HEK293 (cell line): ENCODE measurements around the gene OR2A25.

Experiments
- CTCF ChIA-PET: fragments of 350-600 bp; formaldehyde crosslinking; extraction: SDS; loops from one replicate; lab custom pipeline; 2021; ENCODE audit warnings: antibody characterized with exemption; lab: Yijun Ruan, JAX
- POLR2A ChIA-PET: fragments of 300-600 bp; formaldehyde crosslinking; extraction: SDS; loops from one replicate; lab custom pipeline; 2020; ENCODE audit warnings: antibody characterized with exemption, inconsistent platforms; lab: Yijun Ruan, JAX
- H3K27ac ChIP-seq: fragments of 200-500 bp; sonication (Bioruptor generic); 2 replicates; pipeline ENCODE4 v1.5.1; 2014; ENCODE audit warnings: low read depth, low read length, control low read depth, inconsistent platforms; ENCODE audit errors: extremely low read depth
- H3K36me3 ChIP-seq, 2 experiments: fragments of 200-500 bp in 1 of 2; sonication (Bioruptor generic) in 1 of 2; 1 replicate in 1 of 2; 2 replicates in 1 of 2; pipeline ENCODE4 v1.5.1; 2014 to 2017; ENCODE audit warnings: inconsistent platforms in 2 of 2, low read length in 2 of 2; ENCODE audit not compliant: control insufficient read depth in 2 of 2, insufficient read depth in 1 of 2
- H3K4me1 ChIP-seq: fragments of 200-500 bp; sonication (Bioruptor generic); 2 replicates; pipeline ENCODE4 v1.5.1; 2014; ENCODE audit warnings: mild to moderate bottlenecking, low read length, inconsistent platforms; ENCODE audit not compliant: control insufficient read depth, insufficient read depth
- H3K4me3 ChIP-seq: 2 replicates; pipeline ENCODE4 v1.5.1; 2011; ENCODE audit warnings: low read depth, mild to moderate bottlenecking, control low read depth, low read length, moderate library complexity
- H3K9me3 ChIP-seq: fragments of 200-500 bp; sonication (Bioruptor generic); 2 replicates; pipeline ENCODE4 v1.5.1; 2014; ENCODE audit warnings: low read depth, low read length, inconsistent platforms; ENCODE audit not compliant: control insufficient read depth, insufficient read depth
- ELK4 ChIP-seq: IDR thresholded peaks from 2 replicates; pipeline ENCODE4 v1.6.1; 2011; ENCODE audit warnings: mild to moderate bottlenecking, low read depth, low read length, borderline replicate concordance
- HOXA7 ChIP-seq: sonication (generic); formaldehyde crosslinking; IDR thresholded peaks from 2 replicates; pipeline ENCODE4 v1.8.1; 2022; ENCODE audit warnings: missing genetic modification reagents, borderline replicate concordance
- SETDB1 ChIP-seq: IDR thresholded peaks from one replicate; pipeline ENCODE4 v1.6.1; 2017; ENCODE audit warnings: mild to moderate bottlenecking, low read length, moderate library complexity, mixed read lengths; ENCODE audit not compliant: insufficient read length
- SP2 ChIP-seq: fragments of 450-650 bp; formaldehyde crosslinking; IDR thresholded peaks from 2 replicates; pipeline ENCODE4 v1.5.1; 2016; ENCODE audit warnings: missing biosample characterization, missing genetic modification characterization
- SP3 ChIP-seq: fragments of 450-650 bp; formaldehyde crosslinking; IDR thresholded peaks from 2 replicates; pipeline ENCODE4 v1.5.1; 2016; ENCODE audit warnings: missing biosample characterization, missing genetic modification characterization
- ZBTB20 ChIP-seq: fragments of 450-650 bp; formaldehyde crosslinking; IDR thresholded peaks from 2 replicates; pipeline ENCODE4 v1.5.1; 2016; ENCODE audit warnings: missing biosample characterization, missing genetic modification characterization
- ZBTB21 ChIP-seq: fragments of 450-650 bp; formaldehyde crosslinking; IDR thresholded peaks from 2 replicates; pipeline ENCODE4 v1.5.1; 2017; ENCODE audit warnings: missing biosample characterization, missing genetic modification characterization
- ZBTB44 ChIP-seq: fragments of 450-650 bp; IDR thresholded peaks from 2 replicates; pipeline ENCODE4 v1.5.1; 2018; ENCODE audit warnings: missing biosample characterization, mild to moderate bottlenecking, missing genetic modification characterization
- ZFP3 ChIP-seq: fragments of 450-650 bp; formaldehyde crosslinking; IDR thresholded peaks from 2 replicates; pipeline ENCODE4 v1.5.1; 2016; ENCODE audit warnings: low read depth, missing biosample characterization, missing genetic modification characterization
- ZFP41 ChIP-seq: fragments of 450-650 bp; formaldehyde crosslinking; IDR thresholded peaks from 2 replicates; pipeline ENCODE4 v1.5.1; 2016; ENCODE audit warnings: missing biosample characterization, missing genetic modification characterization, borderline replicate concordance
- ZNF274 ChIP-seq, 2 experiments: fragments of 200-500 bp in 1 of 2; fragments of 450-650 bp in 1 of 2; sonication (Bioruptor generic) in 1 of 2; formaldehyde crosslinking in 1 of 2; IDR thresholded peaks; 2 replicates each; pipeline versions ENCODE4 v1.5.1 to v1.6.1; 2014 to 2016; ENCODE audit warnings: borderline replicate concordance in 1 of 2, inconsistent platforms in 1 of 2, low read length in 1 of 2, missing biosample characterization in 1 of 2, missing genetic modification characterization in 1 of 2
- ZNF324 ChIP-seq: fragments of 450-650 bp; formaldehyde crosslinking; IDR thresholded peaks from 2 replicates; pipeline ENCODE4 v1.5.1; 2016; ENCODE audit warnings: missing biosample characterization, missing genetic modification characterization
- ZNF391 ChIP-seq: fragments of 450-650 bp; formaldehyde crosslinking; IDR thresholded peaks from 2 replicates; pipeline ENCODE4 v1.5.1; 2016; ENCODE audit warnings: low read depth, missing biosample characterization, missing genetic modification characterization, borderline replicate concordance
- ZNF398 ChIP-seq: fragments of 450-650 bp; formaldehyde crosslinking; IDR thresholded peaks from 2 replicates; pipeline ENCODE4 v1.5.1; 2017; ENCODE audit warnings: missing biosample characterization, missing genetic modification characterization
- ZNF426 ChIP-seq: fragments of 450-650 bp; formaldehyde crosslinking; IDR thresholded peaks from 2 replicates; pipeline ENCODE4 v1.5.1; 2017; ENCODE audit warnings: missing biosample characterization, missing genetic modification characterization, mild to moderate bottlenecking, inconsistent platforms, moderate library complexity
- ZNF488 ChIP-seq: fragments of 450-650 bp; formaldehyde crosslinking; IDR thresholded peaks from 2 replicates; pipeline ENCODE4 v1.5.1; 2016; ENCODE audit warnings: missing biosample characterization, missing genetic modification characterization
- ZNF549 ChIP-seq: fragments of 450-650 bp; IDR thresholded peaks from 2 replicates; pipeline ENCODE4 v1.5.1; 2018; ENCODE audit warnings: missing biosample characterization, missing genetic modification characterization, mild to moderate bottlenecking, inconsistent platforms, moderate library complexity
- ZNF610 ChIP-seq: fragments of 450-650 bp; formaldehyde crosslinking; IDR thresholded peaks from 2 replicates; pipeline ENCODE4 v1.5.1; 2016; ENCODE audit warnings: missing biosample characterization, missing genetic modification characterization, borderline replicate concordance
- ZNF629 ChIP-seq: fragments of 450-650 bp; formaldehyde crosslinking; IDR thresholded peaks from 2 replicates; pipeline ENCODE4 v1.5.1; 2017; ENCODE audit warnings: missing biosample characterization, missing genetic modification characterization
- ZNF791 ChIP-seq: fragments of 450-650 bp; formaldehyde crosslinking; IDR thresholded peaks from 2 replicates; pipeline ENCODE4 v1.5.1; 2016; ENCODE audit warnings: missing biosample characterization, missing genetic modification characterization
- TF ChIP-seq, protein P1 (sequence below): fragments of 450-650 bp; formaldehyde crosslinking; IDR thresholded peaks from 2 replicates; pipeline ENCODE4 v1.5.1; 2016; ENCODE audit warnings: missing biosample characterization, missing genetic modification characterization

OR2A25 gene

DNA sequence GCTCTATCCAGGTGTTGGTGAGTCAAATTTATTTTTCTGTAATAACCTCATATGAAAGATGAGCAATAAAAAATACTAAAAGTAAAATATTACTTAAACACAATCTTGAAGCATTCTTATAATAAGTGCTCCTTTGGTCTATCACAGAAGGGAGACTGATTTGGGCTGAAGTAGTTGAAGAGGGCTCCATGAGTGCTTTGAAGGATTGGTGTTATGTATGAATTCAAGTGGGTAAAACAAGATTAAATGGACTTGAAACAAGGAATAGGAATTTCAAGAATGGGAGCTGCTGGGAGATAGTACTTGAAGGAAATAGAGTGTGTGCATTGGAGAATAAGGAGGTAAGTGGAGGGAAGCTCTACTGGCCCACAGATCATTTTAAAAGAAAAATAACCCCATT lies 32.4 kb downstream of the OR2A25 start:
- TF ChIP-seq ZNF324 (tag by site-specific recombination) = no peak
- no peak for TF ChIP-seq ELK4
- TF ChIP-seq ZNF391 (tag by site-specific recombination) = no peak
- TF ChIP-seq SETDB1 = no peak
- no peak for TF ChIP-seq ZNF426 (tag by site-specific recombination)
- TF ChIP-seq ZNF629 = no peak
- no peak for TF ChIP-seq ZBTB44 (tag by site-specific recombination)
- no peak for TF ChIP-seq ZFP3 (tag by site-specific recombination)
- TF ChIP-seq ZFP41 = no peak
- TF ChIP-seq SP2 (tag by site-specific recombination) = no peak
- TF ChIP-seq, protein P1, sequence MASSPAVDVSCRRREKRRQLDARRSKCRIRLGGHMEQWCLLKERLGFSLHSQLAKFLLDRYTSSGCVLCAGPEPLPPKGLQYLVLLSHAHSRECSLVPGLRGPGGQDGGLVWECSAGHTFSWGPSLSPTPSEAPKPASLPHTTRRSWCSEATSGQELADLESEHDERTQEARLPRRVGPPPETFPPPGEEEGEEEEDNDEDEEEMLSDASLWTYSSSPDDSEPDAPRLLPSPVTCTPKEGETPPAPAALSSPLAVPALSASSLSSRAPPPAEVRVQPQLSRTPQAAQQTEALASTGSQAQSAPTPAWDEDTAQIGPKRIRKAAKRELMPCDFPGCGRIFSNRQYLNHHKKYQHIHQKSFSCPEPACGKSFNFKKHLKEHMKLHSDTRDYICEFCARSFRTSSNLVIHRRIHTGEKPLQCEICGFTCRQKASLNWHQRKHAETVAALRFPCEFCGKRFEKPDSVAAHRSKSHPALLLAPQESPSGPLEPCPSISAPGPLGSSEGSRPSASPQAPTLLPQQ = no peak
- TF ChIP-seq ZNF488 (tag by site-specific recombination) = no peak
- TF ChIP-seq ZNF398 (tag by site-specific recombination) = no peak
- no peak for TF ChIP-seq ZBTB21 (tag by site-specific recombination)
- TF ChIP-seq ZNF610 (tag by site-specific recombination) = no peak
- TF ChIP-seq ZNF274 (IDR thresholded peaks at IDR 0.05; ENCODE audit: low read length) = no peak
- TF ChIP-seq ZNF274 (tag by site-specific recombination; IDR thresholded peaks at IDR 0.05; ENCODE audit: borderline replicate concordance) = no peak
- no peak overlapping the region for H3K4me3 ChIP-seq
- no peaks in the 10 kb centered on the region for H3K36me3 ChIP-seq
- ChIA-PET POLR2A (no interaction called here), CTCF (no interaction called here)
- H3K4me1 ChIP-seq = no peaks in the 10 kb centered on the region
- no peaks in the 10 kb centered on the region for H3K9me3 ChIP-seq
- no peak overlapping the region for H3K27ac ChIP-seq

- ChIA-PET CTCF (no interaction called here), POLR2A (no interaction called here)
- Histone ChIP-seq H3K36me3 (no peaks in the 10 kb centered on the region), H3K9me3 (no peaks in the 10 kb centered on the region), H3K4me1 (no peaks in the 10 kb centered on the region), H3K4me3 (no peak overlapping the region), H3K27ac (no peak overlapping the region)
- TF ChIP-seq ZBTB20 (tag by site-specific recombination) = no peak
- no peak for TF ChIP-seq HOXA7 (CRISPR knock-in tag)
- no peak for TF ChIP-seq ZNF791 (tag by site-specific recombination)
- TF ChIP-seq ZNF549 (tag by site-specific recombination) = no peak
- no peak for TF ChIP-seq SP3 (tag by site-specific recombination)
These were observed 35.6 kb downstream of the OR2A25 start for GRCh38 chr7:144105211-144105610.
